ENCODE measurements around the gene ATP6V0C. TPM values are rescaled to one million over a fixed set of nuclear protein-coding genes. Genes with fewer than 3 reads are reported as not detected.

The ATP6V0C gene
- polyA plus RNA-seq, 3 donors: 176 to 310 (median 187) TPM

GRCh38 chr16:2520097-2520783 is 6.5 kb downstream of the ATP6V0C start, which contains the start of gene AMDHD2:
Gene AMDHD2, plus strand, starts transcription at chr16:2520371. Its CDS starts 88 bp downstream, at chr16:2520459.
- Histone ChIP-seq H3K9me3 (replicated peaks in 1 of 2; ENCODE audit: control insufficient read depth in 1 of 2, insufficient read depth in 1 of 2, low read length in 2 of 2) (no peaks in the 10 kb centered on the region), H3K4me1 (ENCODE audit: control insufficient read depth in 1 of 2, insufficient read depth in 2 of 2, low read length in 2 of 2) (peaks cover 56 to 57% of the 10 kb centered on the region in 2 donors), H3K36me3 (replicated peaks in 1 of 2; ENCODE audit: control insufficient read depth in 1 of 2, insufficient read depth in 2 of 2, low read length in 2 of 2) (peaks cover 39 to 40% of the 10 kb centered on the region in 2 donors), H3K4me3 (replicated peaks in 1 of 3; ENCODE audit: low read depth in 2 of 3, low read length in 3 of 3) (peak within 1 kb of the TSS; percentile 30 to 100 (median 62)), H4K20me1 (ENCODE audit: insufficient read depth, low read length) (peaks cover 94% of the 10 kb centered on the region), H3K79me2 (ENCODE audit: insufficient read depth, low read length) (peaks cover 76% of the 10 kb centered on the region), H3K27me3 (ENCODE audit: control insufficient read depth in 2 of 2, insufficient read depth in 2 of 2, low read length in 2 of 2) (no peaks in the 10 kb centered on the region), H2AFZ (ENCODE audit: insufficient read depth, low read depth, low read length, poor library complexity, severe bottlenecking) (no peak within 1 kb of the TSS), H3K27ac (ENCODE audit: low read depth in 1 of 2, low read length in 2 of 2) (peak within 1 kb of the TSS; percentile 96), H3K4me2 (replicated peaks; ENCODE audit: extremely low read depth, low read length, poor library complexity, severe bottlenecking) (peak within 1 kb of the TSS; percentile 99), H3K9ac (ENCODE audit: insufficient read depth, low read length, poor library complexity, severe bottlenecking) (peak within 1 kb of the TSS; percentile 54)
- DNase-seq: peak; percentile 87 to 95 (median 94)
- no peak for TF ChIP-seq CTCF (IDR thresholded peaks at IDR 0.05)
- Mint-ChIP-seq H3K4me1 (peaks cover 62% of the 10 kb centered on the region), H3K4me3 (peak within 1 kb of the TSS; percentile 90 to 92), H3K36me3 (peaks cover 59 to 76% of the 10 kb centered on the region in 2 donors), H3K27ac (peak within 1 kb of the TSS; percentile 96 to 100 (median 99)), H3K27me3 (ENCODE audit: low read depth in 3 of 3) (peaks cover 0 to 1% (median 0%) of the 10 kb centered on the region in 3 donors), H3K9me3 (peaks cover 0 to 4% (median 0%) of the 10 kb centered on the region in 7 donors)
- under 1% methylated on average over 81 of the region's 83 CpGs for WGBS (ENCODE audit: insufficient coverage)
- intact Hi-C loops (cut with micrococcal nuclease): loop anchor here in 1 of 2 donors (1.0 kb wide), 1 partner anchor 12 kb away; no protein-coding TSS in a partner anchor

- no peak overlapping the region for H2AFZ ChIP-seq (ENCODE audit: insufficient read depth, low read depth, low read length, poor library complexity, severe bottlenecking)
- DNase-seq: peak; percentile 28 to 65 (median 44)
Observed at GRCh38 chr16:2520784-2521531, 7.2 kb downstream of the ATP6V0C start.

More at GRCh38 chr16:2520784-2521531, 7.2 kb downstream of the ATP6V0C start:
- peaks cover 49 to 50% of the 10 kb centered on the region in 2 donors for H3K4me1 ChIP-seq (ENCODE audit: control insufficient read depth in 1 of 2, insufficient read depth in 2 of 2, low read length in 2 of 2)
- Mint-ChIP-seq H3K4me1 (peaks cover 57% of the 10 kb centered on the region), H3K27ac (peak overlapping the region; percentile 78 to 91 (median 89)), H3K36me3 (peaks cover 58 to 78% of the 10 kb centered on the region in 2 donors), H3K27me3 (ENCODE audit: low read depth in 3 of 3) (peaks cover 0 to under 1% (median 0%) of the 10 kb centered on the region in 3 donors), H3K4me3 (peak overlapping the region; percentile 90 to 92), H3K9me3 (peaks cover 0 to 4% (median 0%) of the 10 kb centered on the region in 7 donors)
- H3K9ac ChIP-seq (ENCODE audit: insufficient read depth, low read length, poor library complexity, severe bottlenecking): peak overlapping the region; percentile 54
- intact Hi-C loops (cut with micrococcal nuclease): loop anchor here in 1 of 2 donors (1.0 kb wide), 1 partner anchor 11 kb away; no protein-coding TSS in a partner anchor
- peaks cover 41 to 44% of the 10 kb centered on the region in 2 donors for H3K36me3 ChIP-seq (replicated peaks in 1 of 2; ENCODE audit: control insufficient read depth in 1 of 2, insufficient read depth in 2 of 2, low read length in 2 of 2)
- no peaks in the 10 kb centered on the region for H3K27me3 ChIP-seq (ENCODE audit: control insufficient read depth in 2 of 2, insufficient read depth in 2 of 2, low read length in 2 of 2)
- peaks cover 89% of the 10 kb centered on the region for H4K20me1 ChIP-seq (ENCODE audit: insufficient read depth, low read length)
- peak overlapping the region; percentile 30 to 72 (median 62) for H3K4me3 ChIP-seq (replicated peaks in 1 of 3; ENCODE audit: low read depth in 2 of 3, low read length in 3 of 3)
- H3K9me3 ChIP-seq (replicated peaks in 1 of 2; ENCODE audit: control insufficient read depth in 1 of 2, insufficient read depth in 1 of 2, low read length in 2 of 2): no peaks in the 10 kb centered on the region
- TF ChIP-seq CTCF (IDR thresholded peaks at IDR 0.05): peak; percentile 17
- H3K27ac ChIP-seq (ENCODE audit: low read depth in 1 of 2, low read length in 2 of 2): peak overlapping the region; percentile 52 to 63
- 22% methylated on average over 27 of the region's 41 CpGs for whole genome bisulfite sequencing (ENCODE audit: insufficient coverage)
- peak overlapping the region; percentile 63 for H3K4me2 ChIP-seq (replicated peaks; ENCODE audit: extremely low read depth, low read length, poor library complexity, severe bottlenecking)
- H3K79me2 ChIP-seq (ENCODE audit: insufficient read depth, low read length): peaks cover 71% of the 10 kb centered on the region

Data from CD14-positive monocyte (primary cell).